HepG2 (cell line): ENCODE data around the gene ZNF687. TPM values are rescaled to one million over a fixed set of nuclear protein-coding genes. Genes with fewer than 3 reads are reported as not detected.

Experiments used
- ATAC-seq: fragments of 200-7000 bp; cut with Tn5 transposase; 3 replicates; pipeline ENCODE4 v1.9.1; 2020; ENCODE audit warnings: mild to moderate bottlenecking, moderate library complexity
- BruUV-seq: library from RNA; stranded (reverse); fragments of 400-500 nt; replicated peaks from 2 replicates; lab custom pipeline; 2021; lab: Mats Ljungman, UMichigan
- CTCF ChIA-PET: fragments of 300-600 bp; formaldehyde crosslinking; extraction: SDS; loops from one replicate; lab custom pipeline; 2021; ENCODE audit warnings: low total read pairs, inconsistent platforms, low intra/inter-chr PET ratio; lab: Yijun Ruan, JAX
- POLR2A ChIA-PET: fragments of 350-600 bp; sonication (Branson Sonifier 250); formaldehyde crosslinking; loops from one replicate; lab custom pipeline; 2020; ENCODE audit warnings: antibody characterized with exemption, inconsistent platforms; lab: Yijun Ruan, JAX
- DNase-seq: peaks from one replicate; pipeline ENCODE4 v3.0.0-alpha.2; 2015; ENCODE audit warnings: low spot score
- FAIRE-seq: peaks from 3 replicates; lab custom pipeline; 2011; peaks lifted over from hg19 to GRCh38; lab: Jason Lieb, UNC
- H2AFZ ChIP-seq: one replicate; pipeline ENCODE4 v1.6.1; 2011; ENCODE audit warnings: low read length, inconsistent platforms
- H3K27ac ChIP-seq: fragments of 300-600 bp; 3 replicates; pipeline ENCODE4 v1.8.0; 2011; ENCODE audit warnings: mixed run types, mild to moderate bottlenecking, mixed read lengths, low read length, inconsistent platforms; ENCODE audit not compliant: insufficient read depth; ENCODE audit errors: extremely low read length
- H3K27me3 ChIP-seq, 2 experiments: fragments of 200-600 bp in 1 of 2; 2 replicates in 1 of 2; 3 replicates in 1 of 2; pipeline versions ENCODE4 v1.6.0 to v1.8.0; 2011; ENCODE audit warnings: low read length in 2 of 2, mild to moderate bottlenecking in 2 of 2, moderate library complexity in 2 of 2, inconsistent platforms in 1 of 2; ENCODE audit not compliant: insufficient read depth in 2 of 2, control insufficient read depth in 1 of 2
- H3K36me3 ChIP-seq, 2 experiments: fragments of 200-600 bp in 1 of 2; replicated peaks in 1 of 2; 2 replicates in 1 of 2; 3 replicates in 1 of 2; pipeline versions ENCODE4 v1.5.1 to v1.8.0; 2011; ENCODE audit warnings: low read length in 2 of 2, inconsistent platforms in 1 of 2; ENCODE audit not compliant: insufficient read depth in 2 of 2, control insufficient read depth in 1 of 2
- H3K4me1 ChIP-seq: 2 replicates; pipeline ENCODE4 v1.5.1; 2012; ENCODE audit warnings: low read length, inconsistent platforms; ENCODE audit not compliant: insufficient read depth
- H3K4me2 ChIP-seq: 2 replicates; pipeline ENCODE4 v1.6.0; 2011; ENCODE audit warnings: low read depth, low read length, inconsistent platforms
- H3K4me3 ChIP-seq, 3 experiments: fragments of 200-600 bp in 1 of 3; sonication (generic), shearing (Covaris generic) in 1 of 3; replicated peaks in 1 of 3; 2 replicates each; pipeline ENCODE4 v1.5.1; 2011 to 2016; ENCODE audit warnings: low read length in 3 of 3, inconsistent platforms in 2 of 3, low read depth in 2 of 3, mild to moderate bottlenecking in 2 of 3, control low read depth in 1 of 3, mixed read lengths in 1 of 3; ENCODE audit not compliant: insufficient read depth in 1 of 3
- H3K79me2 ChIP-seq: one replicate; pipeline ENCODE4 v1.6.1; 2011; ENCODE audit warnings: low read length, inconsistent platforms; ENCODE audit not compliant: insufficient read depth
- H3K9ac ChIP-seq: 2 replicates; pipeline ENCODE4 v1.6.0; 2011; ENCODE audit warnings: mild to moderate bottlenecking, low read depth, low read length, inconsistent platforms; ENCODE audit not compliant: insufficient read depth
- H3K9me3 ChIP-seq: 2 replicates; pipeline ENCODE4 v1.5.1; 2012; ENCODE audit warnings: mild to moderate bottlenecking, low read length
- H4K20me1 ChIP-seq: 2 replicates; pipeline ENCODE4 v1.6.0; 2011; ENCODE audit warnings: inconsistent platforms, mild to moderate bottlenecking, low read length, moderate library complexity; ENCODE audit not compliant: insufficient read depth
- ARHGAP35 ChIP-seq: sonication (generic); formaldehyde crosslinking; IDR thresholded peaks from 2 replicates; pipeline ENCODE4 v1.9.0; 2022; ENCODE audit warnings: mild to moderate bottlenecking, inconsistent platforms, moderate library complexity, missing genetic modification reagents, borderline replicate concordance
- BCL6 ChIP-seq: IDR thresholded peaks from 2 replicates; pipeline ENCODE4 v1.6.1; 2016; ENCODE audit warnings: missing genetic modification reagents, missing compliant biosample characterization
- EP300 ChIP-seq, 3 experiments: sonication (generic) in 1 of 3; formaldehyde crosslinking in 1 of 3; IDR thresholded peaks; 2 replicates each; pipeline versions ENCODE4 v1.5.1 to v1.6.1; 2011 to 2020; ENCODE audit warnings: low read depth in 2 of 3, low read length in 2 of 3, borderline replicate concordance in 1 of 3, improper control_type of control experiment in 1 of 3, mild to moderate bottlenecking in 1 of 3, missing genetic modification reagents in 1 of 3, moderate library complexity in 1 of 3
- ETV6 ChIP-seq: sonication (generic); formaldehyde crosslinking; conservative IDR thresholded peaks from 2 replicates; pipeline ENCODE4 v1.4.0; 2020; ENCODE audit warnings: missing genetic modification reagents
- GLI4 ChIP-seq: sonication (generic); formaldehyde crosslinking; IDR thresholded peaks from 2 replicates; pipeline ENCODE4 v1.5.1; 2020; ENCODE audit warnings: missing genetic modification reagents, mild to moderate bottlenecking, moderate library complexity, borderline replicate concordance
- IKZF4 ChIP-seq: sonication (generic); formaldehyde crosslinking; IDR thresholded peaks from 2 replicates; pipeline ENCODE4 v1.5.1; 2020; ENCODE audit warnings: borderline replicate concordance, mild to moderate bottlenecking, low read depth, missing genetic modification reagents; ENCODE audit errors: not compliant biosample characterization
- PITX1 ChIP-seq: sonication (generic); formaldehyde crosslinking; IDR thresholded peaks from 2 replicates; pipeline ENCODE4 v1.5.1; 2020; ENCODE audit warnings: mild to moderate bottlenecking, missing genetic modification reagents
- POGK ChIP-seq: sonication (generic); formaldehyde crosslinking; conservative IDR thresholded peaks from 2 replicates; pipeline ENCODE4 v1.8.0; 2022; ENCODE audit warnings: mild to moderate bottlenecking, moderate library complexity, missing genetic modification reagents
- SOX13 ChIP-seq, 3 experiments: fragments of 450-650 bp in 1 of 3; sonication (generic) in 1 of 3; formaldehyde crosslinking in 1 of 3; IDR thresholded peaks in 2 of 3; conservative IDR thresholded peaks in 1 of 3; 2 replicates each; pipeline versions ENCODE4 v1.5.0 to v1.6.1; 2016 to 2020; ENCODE audit warnings: antibody characterized with exemption in 1 of 3, mild to moderate bottlenecking in 1 of 3, missing compliant biosample characterization in 1 of 3, missing genetic modification reagents in 1 of 3, moderate library complexity in 1 of 3
- ZBTB1 ChIP-seq: sonication (generic); formaldehyde crosslinking; IDR thresholded peaks from 2 replicates; pipeline ENCODE4 v1.4.0; 2020; ENCODE audit warnings: missing genetic modification reagents, borderline replicate concordance
- ZNF121 ChIP-seq: sonication (generic); formaldehyde crosslinking; IDR thresholded peaks from 2 replicates; pipeline ENCODE4 v1.5.0; 2020; ENCODE audit warnings: mild to moderate bottlenecking, missing genetic modification reagents
- ZNF225 ChIP-seq: sonication (generic); formaldehyde crosslinking; IDR thresholded peaks from 2 replicates; pipeline ENCODE4 v1.4.0; 2020; ENCODE audit warnings: mild to moderate bottlenecking, missing genetic modification reagents
- ZNF274 ChIP-seq: sonication (generic); formaldehyde crosslinking; IDR thresholded peaks from 2 replicates; pipeline ENCODE4 v1.5.1; 2020; ENCODE audit warnings: mild to moderate bottlenecking, missing genetic modification reagents
- ZNF501 ChIP-seq: sonication (generic); formaldehyde crosslinking; IDR thresholded peaks from 2 replicates; pipeline ENCODE4 v1.5.1; 2020; ENCODE audit warnings: mild to moderate bottlenecking, moderate library complexity, missing genetic modification reagents
- ZNF598 ChIP-seq: sonication (generic); formaldehyde crosslinking; IDR thresholded peaks from 2 replicates; pipeline ENCODE4 v1.5.1; 2020; ENCODE audit warnings: mild to moderate bottlenecking, missing genetic modification reagents, borderline replicate concordance
- WGBS: methylation state at CpG from one replicate; pipeline ENCODE4 v1.1.6; 2017; ENCODE audit warnings: low lambda C conversion rate; 5-methylcytosine and 5-hydroxymethylcytosine counted together
- in situ Hi-C: cut with HindIII; loops from 2 replicates; pipeline ENCODE4 v1.10.0; 2017; ENCODE audit warnings: low pct_unique_long_range_greater_than_20kb; ENCODE audit not compliant: extremely low pct_ligation_motif_present
- intact Hi-C: fragments of 100-400 bp; cut with micrococcal nuclease; formaldehyde crosslinking; loops from one replicate; pipeline ENCODE4 v1.10.0; 2022; ENCODE audit not compliant: unreplicated experiment
- polyA plus RNA-seq, 8 experiments: library from polyadenylated mRNA; depleted of rRNA in 3 of 8; stranded (reverse) in 7 of 8; unstranded in 1 of 8; fragments of >200 nt; fragmentation: Illumina TruSeq in 4 of 8; extraction: Trizol in 4 of 8; gene quantifications; 2 replicates each; pipeline versions ENCODE4 v1.2.1 to v1.2.3, GENCODE V29; 2011 to 2016; ENCODE audit warnings: low read depth in 4 of 8, missing spikeins in 1 of 8, mixed read lengths in 1 of 8; ENCODE audit not compliant: insufficient read depth in 1 of 8
- total RNA-seq, 5 experiments: library from RNA; depleted of rRNA; stranded (reverse); fragments of >200 nt; fragmentation: Illumina TruSeq; extraction: Trizol; gene quantifications; 2 replicates each; pipeline ENCODE4 v1.2.3, GENCODE V29; 2016; ENCODE audit warnings: low read depth in 1 of 5
- TF ChIP-seq, protein P1 (sequence below): IDR thresholded peaks from 2 replicates; pipeline ENCODE4 v1.6.1; 2018; ENCODE audit warnings: missing genetic modification reagents, mild to moderate bottlenecking, missing compliant biosample characterization

The ZNF687 gene
- total and polyA plus RNA-seq, 2 of the 13 experiments (the other 11 are each of a cell fraction or from before 2014, with no cell fraction given): 14.1 to 16.5 TPM

- Histone ChIP-seq H3K9me3 (no peaks in the 10 kb centered on the region), H3K4me1 (peaks cover 33% of the 10 kb centered on the region), H3K4me2 (peak overlapping the region; percentile 92), H3K27ac (peak overlapping the region; percentile 93), H2AFZ (peak overlapping the region; percentile 82), H3K9ac (peak overlapping the region; percentile 87), H3K27me3 (no peaks in the 10 kb centered on the region; a peak in 1 of 5 replicates), H3K4me3 (peak overlapping the region; percentile 78 to 82 (median 79)), H3K79me2 (peaks cover 18% of the 10 kb centered on the region), H3K36me3 (peaks cover 2 to 3% of the 10 kb centered on the region in 2 experiments; a peak in 1 of 5 replicates), H4K20me1 (no peaks in the 10 kb centered on the region)
- in situ Hi-C loops (no loop called here), intact Hi-C loops (loop anchor here (1.0 kb wide), 1 partner anchor 47 kb away; no protein-coding TSS in a partner anchor)
- ChIA-PET POLR2A (interaction anchor here (0.6 to 2.5 kb wide), 18 partner anchors 8 to 631 kb away, joined by 3 to 21 read pairs (median 6); partner anchors contain the start of genes GOLPH3L, POGZ, PSMB4 and RFX5), CTCF (no interaction called here)
- ATAC-seq (peak; percentile 59), DNase-seq (no peak), FAIRE-seq (no peak)
- TSS peak; percentile 72 for BruUV-seq
- WGBS: 2% methylated on average over 34 of the region's 34 CpGs
- TF ChIP-seq BCL6 (CRISPR knock-in tag): no peak; the same call in 1 of the 2 replicates
- TF ChIP-seq ARHGAP35 (CRISPR knock-in tag): 0 out of 2 replicates have a peak, but pooled peaks have one; percentile 40
- TF ChIP-seq ZNF121 (CRISPR knock-in tag): peak; percentile 92
- TF ChIP-seq PITX1 (CRISPR knock-in tag): peak; percentile 30; the same call in 1 of the 2 replicates
- TF ChIP-seq, protein P1, sequence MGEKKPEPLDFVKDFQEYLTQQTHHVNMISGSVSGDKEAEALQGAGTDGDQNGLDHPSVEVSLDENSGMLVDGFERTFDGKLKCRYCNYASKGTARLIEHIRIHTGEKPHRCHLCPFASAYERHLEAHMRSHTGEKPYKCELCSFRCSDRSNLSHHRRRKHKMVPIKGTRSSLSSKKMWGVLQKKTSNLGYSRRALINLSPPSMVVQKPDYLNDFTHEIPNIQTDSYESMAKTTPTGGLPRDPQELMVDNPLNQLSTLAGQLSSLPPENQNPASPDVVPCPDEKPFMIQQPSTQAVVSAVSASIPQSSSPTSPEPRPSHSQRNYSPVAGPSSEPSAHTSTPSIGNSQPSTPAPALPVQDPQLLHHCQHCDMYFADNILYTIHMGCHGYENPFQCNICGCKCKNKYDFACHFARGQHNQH: no peak
- peak; percentile 45; the same call in 1 of the 2 replicates for TF ChIP-seq ZNF225 (CRISPR knock-in tag)
- TF ChIP-seq ZNF501 (CRISPR knock-in tag): peak; percentile 69; the same call in 1 of the 2 replicates
- 0 out of 2 replicates have a peak, but pooled peaks have one; percentile 30 for TF ChIP-seq ETV6 (CRISPR knock-in tag)
- no peak for TF ChIP-seq ZBTB1 (CRISPR knock-in tag)
- TF ChIP-seq IKZF4 (CRISPR knock-in tag): peak; percentile 52
- no peak for TF ChIP-seq POGK (CRISPR knock-in tag)
- TF ChIP-seq ZNF598 (CRISPR knock-in tag): 0 out of 2 replicates have a peak, but pooled peaks have one; percentile 47
- no peak for TF ChIP-seq EP300 (IDR thresholded peaks at IDR 0.05; ENCODE audit: low read depth in 2 of 2, low read length in 2 of 2)
- 0 out of 2 replicates have a peak, but pooled peaks have one; percentile 16 for TF ChIP-seq EP300 (CRISPR knock-in tag; IDR thresholded peaks at IDR 0.05; ENCODE audit: borderline replicate concordance)
- TF ChIP-seq GLI4 (CRISPR knock-in tag): 0 out of 2 replicates have a peak, but pooled peaks have one; percentile 48
- TF ChIP-seq SOX13 (IDR thresholded peaks at IDR 0.05): no peak
- TF ChIP-seq SOX13 (CRISPR knock-in tag; conservative IDR thresholded peaks at IDR 0.05 in 1 of 2, IDR thresholded peaks at IDR 0.05 in 1 of 2): 0 out of 4 replicates have a peak, but pooled peaks of 1 of the 2 experiments have one; percentile 3
- 0 out of 2 replicates have a peak, but pooled peaks have one; percentile 39 for TF ChIP-seq ZNF274 (CRISPR knock-in tag)
Observed at GRCh38 chr1:151327903-151328674, 46.0 kb downstream of the ZNF687 start.
